HG02759 (cell line): ENCODE results near the gene PWWP2B.
A peak's percentile ranks its signal among the peaks of the same experiment; 100 is the strongest.
"Not testable (repeated sequence)": the region's sequence is repeated elsewhere in the genome, so short reads cannot be mapped to it uniquely, and the experiment has no call there.

Source experiments
- ATAC-seq: cut with Tn5 transposase; IDR thresholded peaks from one replicate; pipeline ENCODE4 v1.9.1; 2021; ENCODE audit warnings: mild to moderate bottlenecking, moderate library complexity; ENCODE audit not compliant: unreplicated experiment

PWWP2B gene

GRCh38 chr10:132379026-132379425 lies 18.0 kb upstream of the PWWP2B start:
- not testable (repeated sequence) for ATAC-seq

- not testable (repeated sequence) for ATAC-seq
Observed at GRCh38 chr10:132380986-132381385, 16.0 kb upstream of the PWWP2B start.

- no peak for ATAC-seq
Observed at GRCh38 chr10:132381741-132382140, 15.3 kb upstream of the PWWP2B start.

GRCh38 chr10:132382231-132382922 lies 14.6 kb upstream of the PWWP2B start:
- ATAC-seq, result no peak

- ATAC-seq, result no peak
Observed at GRCh38 chr10:132383101-132383500, 13.9 kb upstream of the PWWP2B start.

- no peak for ATAC-seq
Observed at GRCh38 chr10:132383751-132384196, 13.2 kb upstream of the PWWP2B start.

GRCh38 chr10:132384618-132385388 lies 12.2 kb upstream of the PWWP2B start:
- no peak for ATAC-seq

GRCh38 chr10:132385389-132385667 lies 11.7 kb upstream of the PWWP2B start:
- no peak for ATAC-seq

GRCh38 chr10:132385721-132386418 lies 11.1 kb upstream of the PWWP2B start:
- no peak for ATAC-seq

GRCh38 chr10:132386419-132386831 lies 10.6 kb upstream of the PWWP2B start:
- ATAC-seq, result no peak

GRCh38 chr10:132386896-132387295 lies 10.1 kb upstream of the PWWP2B start:
- not testable (repeated sequence) for ATAC-seq

GRCh38 chr10:132387764-132388210 lies 9.2 kb upstream of the PWWP2B start:
- peak; percentile 72 for ATAC-seq

GRCh38 chr10:132388891-132389432 lies 8.0 kb upstream of the PWWP2B start:
- no peak for ATAC-seq

GRCh38 chr10:132389433-132390169 lies 7.4 kb upstream of the PWWP2B start:
- no peak for ATAC-seq

- no peak for ATAC-seq
Observed at GRCh38 chr10:132390170-132390920, 6.7 kb upstream of the PWWP2B start.

GRCh38 chr10:132390921-132391675 lies 5.9 kb upstream of the PWWP2B start:
- ATAC-seq, result no peak

GRCh38 chr10:132391676-132392020 lies 5.4 kb upstream of the PWWP2B start:
- ATAC-seq, result no peak

GRCh38 chr10:132392184-132392800 lies 4.7 kb upstream of the PWWP2B start:
- ATAC-seq, result no peak
